H1 (cell line): ENCODE measurements around the gene PLPPR4. TPM values are rescaled to one million over a fixed set of nuclear protein-coding genes. Genes with fewer than 3 reads are reported as not detected.

Experiments
- CTCF ChIA-PET: fragments of 300-600 bp; sonication (Branson Sonifier 250); formaldehyde crosslinking; loops from one replicate; lab custom pipeline; 2021; ENCODE audit not compliant: partially characterized antibody; lab: Charles Lee
- POLR2A ChIA-PET: fragments of 300-600 bp; sonication (Branson Sonifier 250); formaldehyde crosslinking; loops from one replicate; lab custom pipeline; 2021; ENCODE audit warnings: inconsistent platforms; ENCODE audit not compliant: partially characterized antibody; lab: Charles Lee
- DNase-seq, 2 experiments: peaks; one replicate each; pipeline versions ENCODE4 v3.0.0 to v3.0.0-alpha.2; 2010 to 2022; ENCODE audit warnings: low spot score in 2 of 2, low read depth in 1 of 2, mixed read lengths in 1 of 2
- FAIRE-seq: peaks from 2 replicates; lab custom pipeline; 2011; peaks lifted over from hg19 to GRCh38; lab: Jason Lieb, UNC
- H2AFZ ChIP-seq: 2 replicates; pipeline ENCODE4 v1.8.1; 2012; ENCODE audit warnings: low read length, inconsistent platforms
- H2AK5ac ChIP-seq: 2 replicates; pipeline ENCODE4 v1.6.1; 2013; ENCODE audit warnings: low read depth, low read length
- H2BK120ac ChIP-seq: replicated peaks from 2 replicates; pipeline ENCODE3; 2013; ENCODE audit warnings: low read depth, low read length, inconsistent platforms
- H2BK12ac ChIP-seq: 2 replicates; pipeline ENCODE4 v1.6.1; 2013; ENCODE audit warnings: low read depth, low read length
- H2BK15ac ChIP-seq: 2 replicates; pipeline ENCODE4 v1.6.1; 2013; ENCODE audit warnings: low read length
- H2BK20ac ChIP-seq: 2 replicates; pipeline ENCODE4 v1.6.1; 2013; ENCODE audit warnings: low read length
- H2BK5ac ChIP-seq: 2 replicates; pipeline ENCODE4 v1.6.1; 2013; ENCODE audit warnings: low read depth, low read length
- H3K14ac ChIP-seq: 2 replicates; pipeline ENCODE4 v1.6.1; 2013; ENCODE audit warnings: inconsistent platforms; ENCODE audit not compliant: insufficient read length
- H3K18ac ChIP-seq: 2 replicates; pipeline ENCODE4 v1.6.1; 2013; ENCODE audit warnings: low read length; ENCODE audit errors: extremely low read depth
- H3K23ac ChIP-seq: 2 replicates; pipeline ENCODE4 v1.6.1; 2013; ENCODE audit warnings: inconsistent platforms; ENCODE audit not compliant: insufficient read length
- H3K23me2 ChIP-seq: 2 replicates; pipeline ENCODE4 v1.6.1; 2013; ENCODE audit warnings: low read depth, low read length
- H3K27ac ChIP-seq: 2 replicates; pipeline ENCODE4 v1.6.1; 2011; ENCODE audit warnings: low read depth, low read length, inconsistent platforms
- H3K27me3 ChIP-seq, 4 experiments: replicated peaks in 1 of 4; 1 replicate in 1 of 4; 2 replicates in 3 of 4; pipeline versions ENCODE4 v1.6.1 to v1.8.1; 2011 to 2013; ENCODE audit warnings: low read length in 3 of 4, mild to moderate bottlenecking in 3 of 4, inconsistent platforms in 2 of 4, mixed read lengths in 2 of 4, moderate library complexity in 1 of 4; ENCODE audit not compliant: control insufficient read depth in 3 of 4, insufficient read depth in 3 of 4; ENCODE audit errors: extremely low read depth in 1 of 4
- H3K36me3 ChIP-seq, 4 experiments: 2 replicates each; pipeline versions ENCODE4 v1.6.1 to v1.8.1; 2011 to 2013; ENCODE audit warnings: mild to moderate bottlenecking in 4 of 4, low read length in 3 of 4, moderate library complexity in 2 of 4, control low read depth in 1 of 4, inconsistent platforms in 1 of 4; ENCODE audit not compliant: insufficient read depth in 4 of 4, control insufficient read depth in 2 of 4
- H3K4ac ChIP-seq: replicated peaks from 2 replicates; pipeline ENCODE3; 2013; ENCODE audit warnings: low read length, low read depth, mixed read lengths, inconsistent platforms; ENCODE audit not compliant: insufficient read length
- H3K4me1 ChIP-seq, 4 experiments: replicated peaks in 1 of 4; 1 replicate in 1 of 4; 2 replicates in 3 of 4; pipeline versions ENCODE4 v1.6.1 to v1.8.1; 2011 to 2013; ENCODE audit warnings: low read length in 3 of 4, inconsistent platforms in 2 of 4, mixed read lengths in 1 of 4; ENCODE audit not compliant: insufficient read depth in 4 of 4, control insufficient read depth in 3 of 4
- H3K4me2 ChIP-seq, 2 experiments: 2 replicates each; pipeline versions ENCODE4 v1.6.1 to v1.8.1; 2011 to 2013; ENCODE audit warnings: low read depth in 2 of 2, low read length in 2 of 2, control low read depth in 1 of 2, inconsistent platforms in 1 of 2, mild to moderate bottlenecking in 1 of 2; ENCODE audit not compliant: insufficient read depth in 1 of 2
- H3K4me3 ChIP-seq, 4 experiments: fragments of 200-600, 300-600 bp in 1 of 4; sonication (generic), shearing (Covaris generic), sonication (Bioruptor Twin) in 1 of 4; 2 replicates each; pipeline versions ENCODE4 v1.5.1 to v1.8.1; 2011 to 2016; ENCODE audit warnings: low read length in 4 of 4, low read depth in 3 of 4, control low read depth in 2 of 4, inconsistent platforms in 2 of 4, mild to moderate bottlenecking in 2 of 4, mixed read lengths in 1 of 4, moderate library complexity in 1 of 4; ENCODE audit not compliant: insufficient read depth in 2 of 4; ENCODE audit errors: extremely low read depth in 1 of 4
- H3K56ac ChIP-seq: replicated peaks from 2 replicates; pipeline ENCODE3; 2013; ENCODE audit warnings: low read depth, mild to moderate bottlenecking, mixed read lengths, low read length, inconsistent platforms; ENCODE audit not compliant: insufficient read length
- H3K79me1 ChIP-seq: 2 replicates; pipeline ENCODE4 v1.6.1; 2013; ENCODE audit warnings: low read depth, low read length, control low read depth
- H3K79me2 ChIP-seq, 2 experiments: 2 replicates each; pipeline versions ENCODE4 v1.6.1 to v1.8.1; 2012 to 2013; ENCODE audit warnings: low read length in 2 of 2, mild to moderate bottlenecking in 2 of 2, inconsistent platforms in 1 of 2; ENCODE audit not compliant: insufficient read depth in 2 of 2, control insufficient read depth in 1 of 2
- H3K9ac ChIP-seq, 4 experiments: replicated peaks in 1 of 4; 1 replicate in 1 of 4; 2 replicates in 3 of 4; pipeline versions ENCODE4 v1.6.1 to v1.8.1; 2011 to 2013; ENCODE audit warnings: low read depth in 3 of 4, low read length in 3 of 4, control low read depth in 2 of 4, mild to moderate bottlenecking in 2 of 4, moderate library complexity in 2 of 4, inconsistent platforms in 1 of 4; ENCODE audit errors: extremely low read depth in 1 of 4
- H3K9me3 ChIP-seq, 2 experiments: 2 replicates each; pipeline versions ENCODE4 v1.6.1 to v1.8.1; 2012 to 2013; ENCODE audit warnings: mild to moderate bottlenecking in 2 of 2, moderate library complexity in 2 of 2, control low read depth in 1 of 2, inconsistent platforms in 1 of 2, low read depth in 1 of 2, low read length in 1 of 2, mixed read lengths in 1 of 2; ENCODE audit not compliant: insufficient read depth in 2 of 2
- H4K20me1 ChIP-seq, 2 experiments: replicated peaks in 1 of 2; 2 replicates each; pipeline versions ENCODE3 to v1.8.1; 2011 to 2013; ENCODE audit warnings: inconsistent platforms in 2 of 2, low read length in 2 of 2, mild to moderate bottlenecking in 1 of 2; ENCODE audit not compliant: insufficient read depth in 2 of 2, control insufficient read depth in 1 of 2
- H4K5ac ChIP-seq: 2 replicates; pipeline ENCODE4 v1.6.1; 2013; ENCODE audit warnings: low read length, low read depth, mixed read lengths, inconsistent platforms; ENCODE audit not compliant: insufficient read length
- H4K8ac ChIP-seq: 2 replicates; pipeline ENCODE4 v1.8.0; 2013; ENCODE audit warnings: mild to moderate bottlenecking, moderate library complexity, low read length, inconsistent platforms; ENCODE audit not compliant: insufficient read depth; ENCODE audit errors: extremely low read depth
- H4K91ac ChIP-seq: replicated peaks from 2 replicates; pipeline ENCODE3; 2013; ENCODE audit warnings: low read length, mixed read lengths, inconsistent platforms; ENCODE audit not compliant: insufficient read length
- RAD21 ChIP-seq, 2 experiments: IDR thresholded peaks in 1 of 2; conservative IDR thresholded peaks in 1 of 2; 2 replicates each; pipeline ENCODE4 v1.6.1; 2011; ENCODE audit warnings: low read depth in 2 of 2, low read length in 2 of 2, improper control_type of control experiment in 1 of 2, inconsistent platforms in 1 of 2, mild to moderate bottlenecking in 1 of 2, moderate library complexity in 1 of 2
- WGBS, 2 experiments: shearing (Covaris generic) in 1 of 2; methylation state at CpG; one replicate each; pipeline versions ENCODE4 v1.1.6 to v1.1.7; 2013 to 2015; ENCODE audit warnings: low lambda C conversion rate in 2 of 2, mixed read lengths in 2 of 2, inconsistent platforms in 1 of 2, low coverage in 1 of 2, missing lambda C conversion rate in 1 of 2; ENCODE audit not compliant: insufficient replicate concordance in 2 of 2, insufficient coverage in 1 of 2, insufficient read length in 1 of 2; ENCODE audit errors: extremely low coverage in 1 of 2, missing lambda C conversion rate in 1 of 2; 5-methylcytosine and 5-hydroxymethylcytosine counted together
- polyA plus RNA-seq, 7 experiments: library from polyadenylated mRNA; depleted of rRNA in 3 of 7; stranded (reverse) in 5 of 7; unstranded in 2 of 7; fragments of >200 nt in 5 of 7; fragments of 200-250 nt in 2 of 7; gene quantifications; 1 replicate in 5 of 7; 2 replicates in 1 of 7; 4 replicates in 1 of 7; pipeline versions ENCODE4 v1.2.1 to v1.2.3, GENCODE V29; 2011 to 2013; ENCODE audit warnings: missing spikeins in 2 of 7, mixed read lengths in 2 of 7
- total RNA-seq: library from RNA; stranded (reverse); fragmentation: NEBNext Ultra II Directional; extraction: Animal tissue kit (Norgen Biotek cat#: 25700); gene quantifications from 2 replicates; pipeline ENCODE4 v1.2.1, GENCODE V29; 2021

PLPPR4 gene
- total and polyA plus RNA-seq, 2 of the 8 experiments (the other 6 are each of a cell fraction or from before 2014, with no cell fraction given): 0.74 to 2.2 TPM

- Histone ChIP-seq H3K4me3 (no peak overlapping the region), H2BK120ac (no peak overlapping the region), H4K91ac (no peak overlapping the region), H4K5ac (no peak overlapping the region), H3K27me3 (no peaks in the 10 kb centered on the region), H2BK5ac (no peak overlapping the region), H4K20me1 (no peaks in the 10 kb centered on the region), H3K79me1 (no peaks in the 10 kb centered on the region), H3K79me2 (no peaks in the 10 kb centered on the region), H2BK12ac (no peak overlapping the region), H3K4me1 (peaks cover 0 to 12% (median 5%) of the 10 kb centered on the region in 4 experiments; a peak in 3 of 7 replicates), H3K36me3 (no peaks in the 10 kb centered on the region; a peak in 1 of 8 replicates), H3K18ac (no peak overlapping the region), H2AK5ac (no peak overlapping the region), H3K9me3 (no peaks in the 10 kb centered on the region), H3K9ac (no peak overlapping the region), H2AFZ (no peak overlapping the region), H3K23me2 (no peaks in the 10 kb centered on the region; the same call in 1 of the 2 replicates), H3K56ac (no peak overlapping the region), H3K4ac (no peak overlapping the region), H3K4me2 (no peak overlapping the region), H3K23ac (no peak overlapping the region), H2BK15ac (no peak overlapping the region), H4K8ac (no peak overlapping the region), H3K14ac (no peak overlapping the region), H3K27ac (no peak overlapping the region), H2BK20ac (no peak overlapping the region)
- DNase-seq: no peak
- CTCF ChIA-PET: interaction anchor here (2.4 to 3.4 kb wide), 2 partner anchors 20 to 22 kb away, joined by 11 to 18 read pairs; no protein-coding TSS in a partner anchor
- WGBS, 2 experiments: 56% methylated on average over 1 of the region's 1 CpG; no CpG with 5 or more reads in 1 of the 2 experiments
- POLR2A ChIA-PET: no interaction called here
- no peak for TF ChIP-seq RAD21 (IDR thresholded peaks at IDR 0.05 in 1 of 2, conservative IDR thresholded peaks at IDR 0.05 in 1 of 2; ENCODE audit: low read depth in 2 of 2, low read length in 2 of 2)
- no peak for FAIRE-seq
Measured at GRCh38 chr1:99328171-99328570, 63.9 kb downstream of the PLPPR4 start.
